Measurements from ENCODE around the gene QRFP.

GRCh38 chr9:130866474-130866965, 30.1 kb downstream of the QRFP start:
- TF ChIP-seq CTCF (IDR thresholded peaks at IDR 0.05; ENCODE audit: low read depth, low read length, missing input control), result peak; percentile 81
- no peak for TF ChIP-seq REST (IDR thresholded peaks at IDR 0.05)
- peak; percentile 86 to 92 for TF ChIP-seq RAD21 (IDR thresholded peaks at IDR 0.05)
- no peak for TF ChIP-seq JUND (IDR thresholded peaks at IDR 0.05)
- TF ChIP-seq TAF1 (conservative IDR thresholded peaks at IDR 0.05), result no peak
- TF ChIP-seq HNF4G (IDR thresholded peaks at IDR 0.05), result peak; percentile 24
- TF ChIP-seq YY1 (IDR thresholded peaks at IDR 0.05), result no peak
- TF ChIP-seq MAX (IDR thresholded peaks at IDR 0.05), result no peak

Measured in liver (tissue), 3 donors.